ENCODE results near the gene SLC44A4. TPM values are rescaled to one million over a fixed set of nuclear protein-coding genes. Genes with fewer than 3 reads are reported as not detected.

SLC44A4 gene
- total RNA-seq, 1 experiment from 2014 or later: 3.8 TPM

DNA sequence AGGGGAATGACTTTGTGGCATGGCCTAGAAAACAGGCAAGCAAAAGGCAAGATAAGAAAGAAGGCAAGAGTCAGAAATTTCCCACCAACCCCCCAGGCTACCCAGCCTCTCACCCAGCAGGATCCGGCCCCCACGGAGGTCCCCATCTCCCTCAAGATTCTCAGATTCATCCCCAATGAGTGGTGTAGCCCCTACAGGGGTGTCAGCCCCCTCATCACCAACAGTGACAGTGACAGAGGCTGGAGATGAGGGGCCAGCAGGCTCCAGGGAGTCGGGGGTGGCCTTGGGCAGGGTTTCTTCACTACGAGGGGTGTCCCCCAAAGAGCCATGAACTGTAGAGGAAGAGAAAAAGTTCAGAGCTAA is 17.7 kb upstream of the SLC44A4 start:
- Mint-ChIP-seq H3K27me3 (ENCODE audit: low read depth) (no peaks in the 10 kb centered on the region), H3K4me3 (peak overlapping the region; percentile 71 to 84), H3K27ac (peak overlapping the region in 2 of 3 experiments; percentile 48 to 63; a peak in 2 of 7 replicates), H3K9me3 (no peaks in the 10 kb centered on the region), H3K4me1 (peaks cover 16 to 28% of the 10 kb centered on the region in 2 experiments), H3K36me3 (ENCODE audit: insufficient read depth in 1 of 3, low read depth in 3 of 3) (peaks cover 35 to 61% (median 60%) of the 10 kb centered on the region in 3 experiments)
- Histone ChIP-seq H3K79me2 (ENCODE audit: insufficient read depth, low read length) (no peaks in the 10 kb centered on the region; the same call in 1 of the 2 replicates), H3K4me1 (ENCODE audit: insufficient read depth, low read length) (no peaks in the 10 kb centered on the region; the same call in 1 of the 2 replicates), H3T11ph (ENCODE audit: low read length) (no peak overlapping the region), H2AFZ (ENCODE audit: low read length) (no peak overlapping the region), H3K23ac (ENCODE audit: insufficient read length, low read depth, low read length) (no peak overlapping the region), H3K23me2 (ENCODE audit: insufficient read length, low read depth, low read length, poor library complexity, severe bottlenecking) (peaks cover 11% of the 10 kb centered on the region), H3K9me3 (ENCODE audit: control insufficient read depth, low read depth, low read length) (no peaks in the 10 kb centered on the region), H3K56ac (ENCODE audit: insufficient read length, low read depth, low read length) (no peak overlapping the region), H3K4ac (ENCODE audit: low read depth, low read length) (no peak overlapping the region), H4K20me1 (ENCODE audit: control insufficient read depth, insufficient read depth, insufficient read length) (no peaks in the 10 kb centered on the region), H4K91ac (ENCODE audit: insufficient read length, low read depth, low read length) (no peak overlapping the region), H2AK5ac (ENCODE audit: insufficient read length, low read length) (no peak overlapping the region), H2BK120ac (ENCODE audit: low read depth, low read length, poor library complexity, severe bottlenecking) (no peak overlapping the region), H2BK15ac (ENCODE audit: low read depth, low read length) (no peak overlapping the region), H3K14ac (ENCODE audit: insufficient read depth, low read length) (no peak overlapping the region), H2BK12ac (ENCODE audit: insufficient read length, low read depth, low read length) (no peak overlapping the region), H3K4me2 (ENCODE audit: insufficient read depth, insufficient read length, low read length) (peak overlapping the region; percentile 47), H3K27ac (ENCODE audit: insufficient read length, low read depth, low read length) (no peak overlapping the region), H3K79me1 (ENCODE audit: insufficient read depth, low read depth, low read length, poor library complexity, severe bottlenecking) (no peaks in the 10 kb centered on the region), H3K27me3 (ENCODE audit: insufficient read depth, low read length) (no peaks in the 10 kb centered on the region), H3K9ac (ENCODE audit: extremely low read depth, insufficient read length, low read length) (peak overlapping the region; percentile 47), H4K8ac (replicated peaks; ENCODE audit: insufficient read length, low read depth, low read length) (no peak overlapping the region), H4K5ac (ENCODE audit: insufficient read length, low read depth, low read length) (no peak overlapping the region), H3K18ac (ENCODE audit: insufficient read length, low read depth, low read length) (no peak overlapping the region), H2BK5ac (ENCODE audit: insufficient read length, low read length) (no peak overlapping the region), H2BK20ac (ENCODE audit: low read depth, low read length, poor library complexity, severe bottlenecking) (no peak overlapping the region)
- DNase-seq: no peak
- TF ChIP-seq, protein P1, sequence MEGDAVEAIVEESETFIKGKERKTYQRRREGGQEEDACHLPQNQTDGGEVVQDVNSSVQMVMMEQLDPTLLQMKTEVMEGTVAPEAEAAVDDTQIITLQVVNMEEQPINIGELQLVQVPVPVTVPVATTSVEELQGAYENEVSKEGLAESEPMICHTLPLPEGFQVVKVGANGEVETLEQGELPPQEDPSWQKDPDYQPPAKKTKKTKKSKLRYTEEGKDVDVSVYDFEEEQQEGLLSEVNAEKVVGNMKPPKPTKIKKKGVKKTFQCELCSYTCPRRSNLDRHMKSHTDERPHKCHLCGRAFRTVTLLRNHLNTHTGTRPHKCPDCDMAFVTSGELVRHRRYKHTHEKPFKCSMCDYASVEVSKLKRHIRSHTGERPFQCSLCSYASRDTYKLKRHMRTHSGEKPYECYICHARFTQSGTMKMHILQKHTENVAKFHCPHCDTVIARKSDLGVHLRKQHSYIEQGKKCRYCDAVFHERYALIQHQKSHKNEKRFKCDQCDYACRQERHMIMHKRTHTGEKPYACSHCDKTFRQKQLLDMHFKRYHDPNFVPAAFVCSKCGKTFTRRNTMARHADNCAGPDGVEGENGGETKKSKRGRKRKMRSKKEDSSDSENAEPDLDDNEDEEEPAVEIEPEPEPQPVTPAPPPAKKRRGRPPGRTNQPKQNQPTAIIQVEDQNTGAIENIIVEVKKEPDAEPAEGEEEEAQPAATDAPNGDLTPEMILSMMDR (conservative IDR thresholded peaks at IDR 0.05): no peak
- WGBS (ENCODE audit: extremely low coverage, insufficient read length, low lambda C conversion rate): no CpG with 5 or more reads among the region's 4 CpGs
